Stimulated activated CD4-positive, alpha-beta T cell treated with anti-CD3 and anti-CD28 coated beads, Interleukin-1b, Interleukin-23, amount 100 ng/mL, for 1 hour (primary cell): Measurements from ENCODE around the gene ST6GALNAC1.
"Not testable (repeated sequence)": the region's sequence is repeated elsewhere in the genome, so short reads cannot be mapped to it uniquely, and the experiment has no call there.

Experiments used
- DNase-seq, 2 donors: peaks; one replicate each; pipeline ENCODE4 v3.0.0-alpha.2; 2020; ENCODE audit warnings: low read depth in 2 of 2

Gene ST6GALNAC1

GRCh38 chr17:76642032-76642561 is 1.5 kb downstream of the ST6GALNAC1 start:
- no peak for DNase-seq

DNA sequence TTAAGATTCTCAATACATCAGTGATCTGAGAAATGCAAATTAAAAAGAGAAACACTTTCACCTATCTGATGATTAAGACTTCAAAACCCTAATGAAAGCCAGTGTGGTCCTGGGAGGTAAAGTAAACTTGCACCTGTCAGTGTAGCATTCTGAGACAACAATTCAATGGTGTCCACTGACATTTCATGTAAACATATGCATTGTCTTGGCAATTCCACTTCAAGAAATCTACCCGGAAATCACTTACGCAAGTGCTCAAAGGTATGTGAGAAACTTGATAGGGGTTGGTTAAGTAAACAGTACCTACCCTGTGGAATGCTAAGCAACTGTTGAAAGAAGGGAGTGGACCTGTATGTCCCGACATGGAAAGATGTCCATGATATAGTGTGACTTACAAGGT is 2.1 kb downstream of the ST6GALNAC1 start:
- no peak for DNase-seq

DNA sequence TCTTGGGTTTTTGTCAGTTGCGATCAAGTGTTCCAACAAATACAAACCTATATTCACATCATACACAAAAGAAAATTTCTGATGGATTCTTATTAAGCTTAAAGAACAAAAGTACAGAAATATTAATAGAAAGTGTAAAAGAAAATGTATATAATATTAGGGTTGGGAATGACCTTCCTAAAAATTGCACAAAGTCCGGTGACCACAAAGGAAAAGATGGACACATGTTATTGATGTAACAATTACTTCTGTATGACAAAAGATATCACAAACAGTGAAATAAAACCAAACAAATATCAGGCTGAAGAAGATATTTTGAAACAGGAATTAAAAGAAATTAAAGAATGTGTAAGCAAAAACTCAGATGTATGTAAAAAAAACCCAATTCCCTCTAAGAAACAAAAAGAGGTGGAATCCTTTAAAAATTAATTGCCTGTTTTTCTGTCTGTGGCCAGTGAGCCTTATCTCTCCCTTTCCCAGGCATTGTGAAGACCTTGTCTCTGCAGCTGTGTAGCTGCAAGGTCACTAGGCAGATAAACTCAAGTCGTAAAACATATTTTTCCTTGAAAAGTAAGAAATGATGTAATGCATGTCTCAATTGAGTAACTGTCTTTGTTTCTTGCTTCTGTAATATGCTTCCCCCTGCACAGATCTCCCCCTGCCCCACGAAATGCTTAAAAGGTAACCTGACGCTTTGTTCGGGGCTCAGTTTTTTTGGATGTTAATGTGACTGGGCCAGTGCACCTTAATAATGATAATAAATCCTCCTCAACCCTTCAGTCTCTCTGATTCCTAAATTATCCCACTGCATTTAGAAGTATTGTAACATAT is 2.8 kb downstream of the ST6GALNAC1 start:
- DNase-seq: no peak

GRCh38 chr17:76638263-76638662 is 5.3 kb downstream of the ST6GALNAC1 start:
- no peak for DNase-seq

- not testable (repeated sequence) for DNase-seq
Observed at GRCh38 chr17:76636486-76637206, 6.9 kb downstream of the ST6GALNAC1 start.

- no peak for DNase-seq
Observed at GRCh38 chr17:76635659-76636360, 7.7 kb downstream of the ST6GALNAC1 start.

DNA sequence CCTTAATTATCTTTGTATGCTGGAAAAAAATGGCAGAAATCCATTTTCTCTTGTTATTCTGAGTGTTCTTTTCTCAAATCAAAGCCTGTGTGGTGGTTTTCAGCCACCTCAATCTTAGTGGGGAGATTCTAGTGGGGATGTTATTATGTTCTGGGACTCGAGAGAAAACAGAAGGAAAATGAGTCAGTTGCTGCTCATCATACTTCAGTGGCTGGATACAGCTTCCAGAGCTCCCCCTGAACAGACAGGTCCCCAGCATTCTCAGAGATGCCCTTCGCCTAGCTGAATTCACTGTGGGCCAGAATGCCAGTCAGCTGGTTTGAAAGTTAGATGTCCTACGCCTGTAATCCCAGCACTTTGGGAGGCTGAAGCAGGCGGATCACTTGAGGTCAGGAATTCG is 8.5 kb downstream of the ST6GALNAC1 start:
- no peak for DNase-seq

DNA sequence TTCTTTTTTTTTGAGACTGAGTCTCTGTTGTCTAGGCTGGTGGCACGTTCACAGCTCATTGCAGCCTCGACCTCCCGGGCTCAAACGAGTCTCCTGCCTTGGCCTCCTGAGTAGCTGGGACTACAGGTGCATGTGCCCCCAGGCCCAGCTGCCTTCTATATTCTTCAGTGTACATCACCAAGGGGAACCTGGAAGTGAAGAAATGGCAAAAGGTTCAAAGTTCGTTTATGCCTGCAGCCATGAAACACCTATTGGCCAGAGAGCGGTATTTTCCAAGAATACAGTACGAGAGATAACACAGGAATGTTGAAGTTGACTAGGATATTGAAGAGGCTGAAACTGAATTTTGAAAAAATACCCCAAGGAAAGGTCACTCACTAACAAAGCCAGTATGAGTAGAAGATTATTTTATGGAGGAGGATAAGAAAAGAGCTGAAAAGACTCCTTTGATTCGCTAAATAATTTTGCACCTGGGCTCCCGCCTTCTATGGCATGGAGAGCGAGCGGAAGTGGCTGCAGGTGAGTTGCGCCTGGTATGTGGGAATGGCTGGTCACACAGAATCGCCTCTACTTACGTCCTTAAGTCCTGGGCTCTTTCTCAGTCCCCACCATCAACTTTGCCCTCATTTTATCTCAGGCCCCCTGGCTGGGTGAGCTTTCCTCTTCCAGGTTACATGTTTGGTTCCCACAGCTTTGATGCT is 9.8 kb downstream of the ST6GALNAC1 start:
- no peak for DNase-seq

DNA sequence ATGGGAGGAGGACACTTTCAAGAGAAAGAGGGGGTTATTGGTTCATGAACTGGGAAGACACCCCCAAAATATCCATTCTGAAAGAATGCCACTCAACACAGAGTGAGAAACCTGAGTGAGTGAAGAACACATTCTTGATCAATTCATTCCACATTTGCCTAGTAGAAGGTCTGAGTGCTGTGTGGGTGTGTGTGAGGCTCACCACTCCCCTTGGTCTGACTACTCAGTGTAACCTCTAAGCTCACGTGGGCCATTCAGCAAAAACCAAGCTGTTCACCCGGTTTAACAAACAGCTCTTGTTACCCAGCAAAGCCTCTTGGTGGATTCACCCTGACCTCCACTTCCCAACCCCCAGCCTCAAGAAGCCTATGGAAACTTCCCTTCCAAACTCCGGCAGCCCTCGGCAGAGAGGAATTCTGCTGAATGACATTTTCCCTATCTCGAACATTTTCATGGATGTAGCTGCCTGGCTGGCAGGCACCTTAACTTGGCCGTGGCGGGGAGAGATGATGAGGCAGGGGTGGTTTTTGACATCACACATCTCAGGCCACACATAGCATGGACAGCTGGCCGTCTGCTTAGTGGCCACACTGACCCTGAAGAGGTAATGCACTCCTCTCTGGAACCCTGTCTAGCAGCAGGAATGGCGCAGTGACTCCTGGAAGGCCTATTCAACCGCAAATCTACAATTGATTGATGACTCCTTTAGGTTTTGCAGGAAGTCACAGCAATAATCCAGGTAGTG is 11.6 kb downstream of the ST6GALNAC1 start:
- DNase-seq: no peak

DNA sequence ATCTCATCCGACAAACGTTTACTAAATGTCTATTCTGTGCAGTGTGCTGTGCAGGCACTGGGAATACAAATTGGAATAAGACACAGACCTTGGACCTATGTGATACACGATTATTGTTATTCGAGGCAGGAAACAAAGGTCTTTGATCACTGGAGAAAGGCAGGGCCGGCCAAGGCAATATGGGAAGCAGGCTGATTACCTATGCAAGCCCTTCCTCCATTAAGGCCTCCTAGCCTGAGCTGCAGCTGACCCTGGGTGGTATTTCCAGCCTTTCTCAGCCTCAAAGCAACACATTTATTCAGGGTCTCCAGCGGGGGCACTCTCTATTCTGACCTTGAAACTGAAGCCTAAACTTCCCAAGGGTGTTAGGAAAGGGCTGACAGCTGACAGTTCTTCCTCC is 13.4 kb downstream of the ST6GALNAC1 start:
- no peak for DNase-seq

DNA sequence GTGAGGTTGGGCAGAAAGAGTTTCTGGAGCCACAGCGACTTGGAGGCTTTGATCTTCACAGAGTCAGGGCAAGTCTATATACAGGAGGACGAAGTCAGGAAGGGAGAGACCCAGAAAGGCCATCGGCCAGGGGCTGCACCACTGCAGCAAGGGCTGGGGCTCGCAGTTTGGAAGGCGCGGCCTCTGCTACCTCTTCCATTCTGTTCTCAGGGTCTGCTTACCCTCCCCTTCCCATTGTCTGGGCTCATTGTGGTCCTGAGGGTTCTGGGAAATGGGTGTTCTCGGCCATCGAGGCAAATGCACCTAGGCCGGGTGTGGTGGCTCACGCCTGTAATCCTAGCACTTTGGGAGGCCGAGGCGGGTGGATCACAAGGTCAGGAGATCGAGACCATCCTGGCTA is 16.0 kb downstream of the ST6GALNAC1 start:
- no peak for DNase-seq

DNA sequence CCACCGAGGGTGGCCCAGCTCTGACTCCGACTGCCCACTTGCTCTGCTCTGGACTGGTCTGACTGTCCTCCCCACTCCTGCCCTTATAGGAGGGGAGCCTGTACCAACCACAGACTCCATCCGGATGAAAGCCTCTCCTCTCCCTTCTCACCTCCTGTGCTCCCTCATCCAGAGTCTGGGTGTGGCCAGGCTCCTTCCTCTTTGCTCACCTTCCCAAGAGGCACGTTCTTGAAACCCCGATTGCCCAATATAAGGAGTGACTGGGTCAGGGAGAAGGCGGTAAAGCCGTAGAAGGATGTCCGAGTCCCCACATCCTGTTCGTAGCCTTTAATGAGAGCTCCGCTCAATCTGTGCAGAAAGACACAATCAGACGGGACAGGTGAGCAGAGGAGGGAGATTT is 17.1 kb downstream of the ST6GALNAC1 start:
- no peak for DNase-seq

GRCh38 chr17:76625496-76625895 is 18.1 kb downstream of the ST6GALNAC1 start:
- DNase-seq: no peak

DNA sequence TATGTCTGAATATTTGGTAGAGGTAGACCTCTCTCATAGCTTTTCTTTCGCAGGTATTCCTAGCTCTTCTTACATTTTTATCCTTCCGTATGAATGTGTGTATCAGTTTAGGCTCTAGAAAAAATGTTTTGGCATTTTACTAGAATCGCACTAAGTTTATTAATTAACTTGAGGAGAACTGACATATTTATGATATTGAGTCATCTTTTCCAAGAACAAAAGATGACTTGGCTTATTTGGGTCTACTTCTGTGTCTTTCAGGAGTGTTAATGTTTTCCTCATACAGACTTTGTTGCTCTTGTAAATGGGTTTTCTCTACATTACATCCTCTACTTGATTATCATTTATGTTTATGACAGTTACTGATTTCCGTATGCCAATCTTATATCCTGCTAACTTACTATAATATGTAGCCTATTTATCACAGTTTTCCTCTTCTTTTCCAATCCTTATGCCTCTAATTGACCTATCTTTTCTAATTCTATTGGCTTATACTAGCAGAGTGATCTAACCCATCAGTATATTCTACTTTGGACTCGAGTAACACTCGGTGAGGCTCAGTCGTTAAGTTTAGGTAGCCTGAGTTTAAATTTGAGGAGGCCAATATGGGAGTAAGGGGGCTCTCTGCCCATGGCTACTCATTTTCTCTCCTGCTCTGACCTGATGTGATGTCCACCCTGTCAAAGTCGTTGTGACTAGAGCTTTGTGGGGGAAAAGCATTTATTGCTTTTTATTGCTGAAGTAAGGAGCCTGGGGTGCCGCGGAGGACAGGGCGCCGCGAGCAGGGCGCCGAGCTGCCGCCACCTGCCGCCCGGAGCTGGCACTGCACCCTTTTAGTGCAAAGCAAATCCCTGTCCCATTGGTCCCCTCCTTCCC is 20.0 kb downstream of the ST6GALNAC1 start:
- peak; percentile 47 to 63 for DNase-seq

DNA sequence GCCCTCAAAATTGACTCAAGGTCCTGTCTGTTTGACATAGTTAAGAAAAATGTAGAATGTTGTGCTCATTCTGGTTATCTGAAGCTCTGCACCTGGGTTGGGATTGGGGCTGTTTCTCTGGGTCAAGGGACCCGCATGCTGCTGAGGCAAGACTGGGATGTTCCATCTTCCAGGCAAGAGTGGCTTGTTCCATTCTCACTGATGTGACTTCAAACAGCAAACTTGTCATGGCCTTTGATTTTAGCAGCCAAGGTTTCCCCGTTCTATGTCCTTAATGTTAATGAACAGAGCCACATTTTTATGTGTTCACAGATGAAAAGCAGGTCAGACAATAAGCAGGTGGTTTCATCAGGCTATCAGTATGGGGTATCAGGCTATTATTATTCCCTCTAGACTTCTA is 25.7 kb downstream of the ST6GALNAC1 start:
- DNase-seq: no peak

DNA sequence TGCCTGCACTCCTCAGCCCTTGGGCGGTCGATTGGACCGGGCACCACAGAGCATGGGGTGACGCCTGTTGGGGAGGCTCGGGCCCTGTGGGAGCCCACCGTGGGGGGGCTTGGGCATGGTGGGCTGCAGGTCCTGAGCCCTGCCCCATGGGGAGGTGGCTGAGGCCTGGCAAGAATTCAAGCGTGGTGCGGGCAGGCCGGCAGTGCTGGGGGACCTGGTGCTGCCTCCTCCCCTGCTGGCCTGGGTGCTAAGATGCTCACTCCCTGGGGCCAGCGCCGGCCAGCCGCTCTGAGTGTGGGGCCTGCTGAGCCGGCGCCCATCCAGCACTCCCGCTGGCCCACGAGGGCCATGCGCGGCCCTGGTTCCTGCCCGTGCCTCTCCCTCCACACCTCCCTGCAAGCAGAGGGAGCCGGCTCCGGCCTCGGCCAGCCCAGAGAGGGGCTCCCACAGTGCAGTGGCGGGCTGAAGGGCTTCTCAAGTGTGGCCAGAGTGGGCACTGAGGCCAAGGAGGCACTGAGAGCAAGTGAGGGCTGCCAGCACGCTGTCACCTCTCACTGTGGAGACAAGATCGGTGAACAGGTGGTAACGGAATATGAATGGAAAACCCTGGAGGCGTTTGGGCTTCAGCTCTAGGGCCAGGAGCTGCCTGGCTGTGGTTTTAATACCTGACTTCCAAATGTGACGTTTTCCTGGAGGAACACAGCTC is 28.5 kb downstream of the ST6GALNAC1 start:
- DNase-seq: no peak

- not testable (repeated sequence) for DNase-seq
Observed at GRCh38 chr17:76614064-76614759, 29.3 kb downstream of the ST6GALNAC1 start.

DNA sequence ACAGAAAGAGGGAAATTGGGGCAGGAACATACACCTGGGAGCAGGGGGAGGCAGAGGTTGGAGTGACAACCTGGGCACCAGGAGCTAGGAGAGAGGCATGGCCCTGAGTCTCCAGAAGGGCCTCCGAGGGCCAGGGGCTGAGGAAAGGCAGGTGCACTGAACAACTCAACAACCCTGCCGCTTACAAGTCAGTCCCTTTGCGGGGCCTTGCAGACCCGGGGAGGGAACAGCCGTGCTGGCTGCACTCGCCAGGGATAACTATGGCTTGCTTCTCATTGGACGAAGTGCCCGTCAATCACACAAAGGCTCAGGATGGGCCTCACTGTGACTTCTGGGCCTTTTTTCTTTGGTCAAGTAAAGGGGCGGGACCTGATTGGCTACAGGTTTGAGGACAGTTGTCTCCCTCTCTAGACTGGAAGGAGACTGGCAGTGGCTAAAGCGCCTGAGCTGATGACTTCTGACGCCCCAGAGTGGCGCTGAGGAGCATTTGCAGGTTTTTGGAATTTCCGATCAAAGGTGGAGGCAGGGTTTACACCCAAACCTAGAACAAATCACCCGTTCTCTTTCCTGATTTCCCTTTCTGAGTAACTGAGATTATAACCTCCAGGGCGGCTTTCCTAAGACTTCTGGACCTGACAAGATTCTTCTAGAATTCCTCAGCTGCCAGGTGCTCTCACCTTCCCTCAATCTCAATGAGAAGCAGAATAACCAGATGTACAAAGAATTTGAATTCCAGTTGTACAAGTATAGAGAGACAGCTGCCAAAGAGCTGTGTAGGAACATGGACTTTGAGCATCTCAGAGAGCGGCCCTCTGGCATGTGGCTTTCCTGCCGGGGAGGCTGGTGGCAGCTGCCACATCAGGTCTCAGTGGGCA is 30.3 kb downstream of the ST6GALNAC1 start:
- no peak for DNase-seq
